ENCODE measurements around the gene HRK. TPM values are rescaled to one million over a fixed set of nuclear protein-coding genes. Genes with fewer than 3 reads are reported as not detected.

HRK gene
- total and polyA plus RNA-seq, 2 of the 8 experiments (the other 6 are each of a cell fraction or from before 2014, with no cell fraction given), result 1.6 to 2.7 TPM

DNA sequence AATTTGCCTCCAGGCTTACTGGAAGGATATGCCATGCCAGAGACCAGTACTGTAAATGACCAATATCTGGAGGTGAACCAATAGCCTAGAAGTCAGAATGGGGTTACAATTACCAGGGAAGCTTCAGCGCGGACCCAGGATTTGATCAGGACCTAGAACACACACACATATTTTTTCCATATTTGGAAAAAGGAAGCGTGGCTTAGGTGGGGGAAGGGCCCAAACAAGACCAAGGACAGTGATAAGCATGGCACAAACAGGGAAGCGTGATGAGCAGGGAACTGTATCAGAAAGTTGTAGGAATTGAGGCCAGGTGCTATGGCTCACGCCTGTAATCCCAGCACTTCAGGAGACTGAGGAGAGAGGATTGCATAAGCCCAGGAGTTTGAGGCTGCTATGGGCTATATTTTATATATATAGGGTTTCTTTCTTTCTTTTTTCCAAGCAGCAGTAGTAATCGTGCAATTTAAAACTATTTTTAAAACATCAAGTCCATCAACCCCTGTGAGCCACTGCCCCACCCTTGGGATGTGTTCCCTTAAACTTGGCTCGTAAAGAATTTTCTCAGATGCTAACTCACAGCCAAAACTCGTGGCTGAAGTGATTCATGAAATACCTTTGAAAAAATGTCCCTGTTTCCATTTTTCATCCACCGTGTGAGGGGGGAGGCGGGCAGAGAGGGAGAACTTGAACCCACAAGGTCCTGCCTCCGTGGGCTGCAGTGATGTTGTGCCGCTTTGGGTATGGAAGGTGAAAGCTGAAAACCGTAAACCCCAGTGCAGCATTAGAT lies 16.7 kb downstream of the HRK start:
- H4K8ac ChIP-seq (ENCODE audit: extremely low read depth, insufficient read depth, low read length), result no peak overlapping the region
- H3K56ac ChIP-seq (replicated peaks; ENCODE audit: insufficient read length, low read depth, low read length), result no peak overlapping the region
- H2BK12ac ChIP-seq (ENCODE audit: low read depth, low read length), result no peak overlapping the region
- H3K27me3 ChIP-seq (replicated peaks in 1 of 4; ENCODE audit: control insufficient read depth in 3 of 4, extremely low read depth in 1 of 4, insufficient read depth in 3 of 4, low read length in 3 of 4), result no peaks in the 10 kb centered on the region
- H3K36me3 ChIP-seq (ENCODE audit: control insufficient read depth in 2 of 4, insufficient read depth in 4 of 4, low read length in 3 of 4), result no peaks in the 10 kb centered on the region
- H4K5ac ChIP-seq (ENCODE audit: insufficient read length, low read depth, low read length), result no peak overlapping the region
- H3K4me1 ChIP-seq (replicated peaks in 1 of 4; ENCODE audit: control insufficient read depth in 3 of 4, insufficient read depth in 4 of 4, low read length in 3 of 4), result no peaks in the 10 kb centered on the region; a peak in 1 of 7 replicates
- H2BK5ac ChIP-seq (ENCODE audit: low read depth, low read length), result no peak overlapping the region
- no peak overlapping the region for H3K18ac ChIP-seq (ENCODE audit: extremely low read depth, low read length)
- DNase-seq (ENCODE audit: low read depth in 1 of 2, low spot score in 2 of 2) (no peak), FAIRE-seq (no peak)
- H3K79me1 ChIP-seq (ENCODE audit: low read depth, low read length), result no peaks in the 10 kb centered on the region
- no peaks in the 10 kb centered on the region for H3K9me3 ChIP-seq (ENCODE audit: insufficient read depth in 2 of 2, low read depth in 1 of 2, low read length in 1 of 2)
- peaks cover 0 to 2% of the 10 kb centered on the region in 2 experiments for H4K20me1 ChIP-seq (replicated peaks in 1 of 2; ENCODE audit: control insufficient read depth in 1 of 2, insufficient read depth in 2 of 2, low read length in 2 of 2)
- CTCF ChIA-PET (ENCODE audit: partially characterized antibody), result interaction anchor here (1.0 to 3.3 kb wide), 6 partner anchors 8 to 208 kb away, joined by 3 to 39 read pairs (median 6); no protein-coding TSS in a partner anchor
- H2BK15ac ChIP-seq (ENCODE audit: low read length), result no peak overlapping the region
- no peak overlapping the region for H2AFZ ChIP-seq (ENCODE audit: low read length)
- H3K27ac ChIP-seq (ENCODE audit: low read depth, low read length), result no peak overlapping the region
- no peak overlapping the region for H2BK120ac ChIP-seq (replicated peaks; ENCODE audit: low read depth, low read length)
- no peak overlapping the region for H3K4ac ChIP-seq (replicated peaks; ENCODE audit: insufficient read length, low read depth, low read length)
- H2AK5ac ChIP-seq (ENCODE audit: low read depth, low read length), result no peak overlapping the region; the same call in 1 of the 2 replicates
- WGBS, 2 experiments (ENCODE audit: extremely low coverage in 1 of 2, insufficient coverage in 1 of 2, insufficient read length in 1 of 2, insufficient replicate concordance in 2 of 2, low coverage in 1 of 2, low lambda C conversion rate in 2 of 2, missing lambda C conversion rate in 1 of 2), result 89% methylated on average over 13 of the region's 13 CpGs; no CpG with 5 or more reads in 1 of the 2 experiments
- no peak for TF ChIP-seq CREB1 (IDR thresholded peaks at IDR 0.05)
- no peak for TF ChIP-seq SAP30 (IDR thresholded peaks at IDR 0.05; ENCODE audit: insufficient read depth, insufficient replicate concordance, low read length)
- no peak overlapping the region for H4K91ac ChIP-seq (replicated peaks; ENCODE audit: insufficient read length, low read length)
- no peak overlapping the region for H3K9ac ChIP-seq (replicated peaks in 1 of 4; ENCODE audit: extremely low read depth in 1 of 4, low read depth in 3 of 4, low read length in 3 of 4)
- H3K4me3 ChIP-seq (ENCODE audit: extremely low read depth in 1 of 4, insufficient read depth in 2 of 4, low read depth in 3 of 4, low read length in 4 of 4), result no peak overlapping the region; a peak in 1 of 8 replicates
- no peaks in the 10 kb centered on the region for H3K23me2 ChIP-seq (ENCODE audit: low read depth, low read length)
- H3K14ac ChIP-seq (ENCODE audit: insufficient read length), result no peak overlapping the region
- H3K79me2 ChIP-seq (ENCODE audit: control insufficient read depth in 1 of 2, insufficient read depth in 2 of 2, low read length in 2 of 2), result no peaks in the 10 kb centered on the region
- H3K4me2 ChIP-seq (ENCODE audit: insufficient read depth in 1 of 2, low read depth in 2 of 2, low read length in 2 of 2), result no peak overlapping the region
- POLR2A ChIA-PET (ENCODE audit: partially characterized antibody), result no interaction called here
- no peak overlapping the region for H3K23ac ChIP-seq (ENCODE audit: insufficient read length)
- 0 out of 2 replicates have a peak overlapping the region, but pooled peaks have one; percentile 43 for H2BK20ac ChIP-seq (ENCODE audit: low read length)
